T-helper 1 cell treated with Interleukin-12 subunit alpha and Interleukin-12 subunit beta and Interleukin-4 antibody, amounts not matched to agents 30 μg/mL and 1 μg/mL, for 36 hours (primary cell): Measurements from ENCODE around the gene CTSZ.
"Not testable (repeated sequence)": the region's sequence is repeated elsewhere in the genome, so short reads cannot be mapped to it uniquely, and the experiment has no call there.

Experiments
- H3K27ac Mint-ChIP-seq: one replicate; pipeline ENCODE4 v1.8.0; 2021; ENCODE audit warnings: mild to moderate bottlenecking, mixed read lengths
- H3K27me3 Mint-ChIP-seq: one replicate; pipeline ENCODE4 v1.8.0; 2021; ENCODE audit warnings: low read depth, mixed read lengths
- H3K36me3 Mint-ChIP-seq: one replicate; pipeline ENCODE4 v1.8.0; 2021; ENCODE audit warnings: low read depth, mixed read lengths
- H3K4me1 Mint-ChIP-seq: one replicate; pipeline ENCODE4 v1.8.0; 2021; ENCODE audit warnings: low read depth, mixed read lengths
- H3K4me3 Mint-ChIP-seq: one replicate; pipeline ENCODE4 v1.8.0; 2021; ENCODE audit warnings: mild to moderate bottlenecking, moderate library complexity, mixed read lengths
- H3K9me3 Mint-ChIP-seq: one replicate; pipeline ENCODE4 v1.8.0; 2021; ENCODE audit warnings: mixed read lengths

CTSZ gene

DNA sequence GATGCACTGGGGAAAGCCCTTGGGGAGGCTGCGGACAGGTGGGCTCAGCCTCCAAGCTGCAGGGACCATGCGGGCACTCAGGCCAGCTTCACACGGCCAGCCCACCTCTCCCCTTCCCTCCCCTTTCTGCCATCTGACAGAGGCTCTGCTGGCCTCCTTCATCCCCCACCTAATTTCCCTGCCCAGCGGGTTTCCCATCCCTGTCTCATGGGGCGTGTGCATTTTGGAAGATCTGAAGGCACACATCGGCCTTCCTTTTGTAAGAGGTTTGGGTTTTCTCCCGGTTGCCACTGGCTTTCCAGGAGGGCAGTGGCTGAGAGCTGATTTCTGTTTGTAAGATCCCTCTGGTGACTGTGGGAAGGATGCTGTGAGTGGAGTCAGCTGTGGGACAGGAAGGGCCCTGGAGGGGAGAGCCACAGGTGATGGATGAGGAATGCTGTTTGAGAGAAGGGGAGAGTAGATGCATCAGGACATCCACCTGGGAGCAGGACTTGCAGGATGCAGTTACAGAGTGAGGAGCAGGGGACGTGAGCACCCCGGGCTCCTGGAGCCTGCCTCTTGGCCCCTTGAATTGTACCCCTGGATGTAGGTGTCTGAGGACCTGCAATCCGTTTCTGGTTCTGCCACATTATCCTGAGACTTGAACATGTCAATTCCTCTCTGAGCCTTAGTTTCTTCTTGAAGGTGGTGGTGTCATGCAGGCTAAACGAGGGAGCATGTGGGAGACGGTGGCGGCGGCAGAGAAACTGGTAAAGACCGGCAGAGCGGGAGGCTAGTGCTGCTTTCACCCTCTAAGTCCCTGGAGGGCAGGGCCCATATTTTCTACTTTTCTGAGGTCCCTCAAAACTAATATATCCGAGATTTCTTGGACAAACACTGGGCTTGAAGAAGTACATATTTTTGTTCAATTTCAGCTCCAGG, 6.2 kb upstream of the CTSZ start:
- peaks cover 6% of the 10 kb centered on the region for H3K36me3 Mint-ChIP-seq
- peaks cover 44% of the 10 kb centered on the region for H3K4me1 Mint-ChIP-seq
- no peak overlapping the region for H3K4me3 Mint-ChIP-seq
- H3K9me3 Mint-ChIP-seq = no peaks in the 10 kb centered on the region
- H3K27me3 Mint-ChIP-seq = no peaks in the 10 kb centered on the region
- H3K27ac Mint-ChIP-seq = no peak overlapping the region

DNA sequence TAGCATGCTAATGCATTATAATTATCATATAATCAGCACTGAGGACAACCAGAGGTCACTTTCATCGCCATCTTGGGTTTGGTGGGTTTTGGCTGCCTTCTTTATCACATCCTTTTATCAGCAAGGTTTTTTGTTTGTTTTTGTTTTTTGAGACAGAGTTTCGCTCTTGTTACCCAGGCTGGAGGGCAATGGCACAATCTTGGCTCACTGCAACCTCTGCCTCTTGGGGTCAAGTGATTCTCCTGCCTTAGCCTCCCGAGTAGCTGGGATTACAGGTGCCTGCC, 4.8 kb upstream of the CTSZ start:
- H3K27me3 Mint-ChIP-seq, H3K9me3 Mint-ChIP-seq, H3K4me3 Mint-ChIP-seq, H3K36me3 Mint-ChIP-seq, H3K27ac Mint-ChIP-seq: not testable (repeated sequence)
- peaks cover 40% of the 10 kb centered on the region for H3K4me1 Mint-ChIP-seq

DNA sequence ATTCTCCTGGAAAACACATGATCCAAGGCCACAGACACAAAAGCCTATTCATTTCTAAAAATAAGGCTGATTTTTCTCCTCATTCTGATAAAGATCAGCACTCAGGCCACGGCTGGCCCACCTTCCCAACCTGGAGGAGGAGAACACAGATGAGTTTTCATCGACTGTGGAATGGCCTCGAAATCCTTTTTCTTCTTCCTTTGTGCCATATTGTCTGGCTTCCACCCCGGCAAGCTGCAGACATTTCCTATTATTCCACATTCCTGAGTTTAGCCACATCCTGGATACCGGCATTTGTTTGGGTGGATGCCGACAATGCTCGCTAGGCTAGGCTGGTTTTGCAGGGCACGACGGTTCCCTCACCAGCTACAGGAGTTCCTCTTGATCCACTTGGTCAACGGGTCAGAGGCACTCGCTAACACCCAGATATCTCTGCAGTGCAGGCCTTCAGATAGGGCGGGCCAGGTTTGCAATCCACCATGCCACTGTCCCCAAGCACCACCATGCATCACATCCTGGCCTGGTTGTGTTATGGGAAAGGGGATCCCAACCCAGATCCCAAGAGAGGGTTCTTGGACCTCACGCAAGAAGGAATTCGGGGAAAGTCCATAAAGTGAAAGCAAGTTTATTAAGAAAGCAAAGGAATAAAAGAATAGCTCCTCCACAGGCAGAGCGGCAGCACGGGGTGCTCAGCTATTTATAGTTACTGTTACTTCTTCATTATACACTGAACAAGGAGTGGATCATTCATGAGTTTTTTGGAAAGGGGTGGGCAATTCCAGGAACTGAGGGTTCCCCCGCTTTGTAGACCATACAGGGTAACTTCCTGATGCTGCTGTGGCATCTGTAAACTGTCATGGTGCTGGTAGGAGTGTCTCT, 4.2 kb upstream of the CTSZ start:
- peaks cover 6% of the 10 kb centered on the region for H3K36me3 Mint-ChIP-seq
- peak overlapping the region; percentile 1 for H3K27ac Mint-ChIP-seq
- peaks cover 35% of the 10 kb centered on the region for H3K4me1 Mint-ChIP-seq
- no peaks in the 10 kb centered on the region for H3K9me3 Mint-ChIP-seq
- H3K4me3 Mint-ChIP-seq = no peak overlapping the region
- H3K27me3 Mint-ChIP-seq = no peaks in the 10 kb centered on the region

DNA sequence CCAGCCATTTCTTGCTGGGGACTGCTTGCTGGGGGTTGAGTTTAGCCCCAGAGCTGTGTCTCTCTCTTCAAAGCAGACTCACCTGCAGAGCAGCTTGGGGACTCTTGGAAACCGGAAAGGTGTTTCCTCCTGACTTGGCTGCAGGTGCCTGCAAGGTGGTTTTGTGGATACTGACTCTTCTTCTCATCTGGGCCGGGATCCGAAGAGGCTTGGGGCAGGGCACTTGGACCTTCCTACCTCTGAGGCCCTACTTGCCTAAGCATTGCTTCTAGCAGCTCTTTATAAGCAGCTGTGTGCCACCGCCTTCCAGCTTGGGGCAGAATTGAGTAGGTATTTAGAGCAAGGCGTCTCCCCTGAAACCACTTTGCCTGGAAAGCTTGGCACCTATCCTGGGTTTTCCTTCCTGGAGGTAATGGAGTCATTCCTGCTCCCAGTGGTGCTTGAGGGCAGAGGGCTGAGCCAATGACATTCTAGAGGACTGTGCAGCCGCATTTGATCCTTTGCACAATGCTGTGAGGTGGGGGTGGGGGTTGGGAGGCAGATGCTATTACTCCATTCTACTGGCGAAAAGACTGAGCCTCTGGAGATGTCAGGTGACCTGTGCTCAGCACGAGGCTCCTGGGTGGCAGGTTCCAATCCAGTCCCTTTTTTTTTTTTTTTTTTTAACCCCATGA, 3.4 kb upstream of the CTSZ start:
- no peaks in the 10 kb centered on the region for H3K27me3 Mint-ChIP-seq
- no peaks in the 10 kb centered on the region for H3K9me3 Mint-ChIP-seq
- H3K36me3 Mint-ChIP-seq = peaks cover 6% of the 10 kb centered on the region
- peaks cover 35% of the 10 kb centered on the region for H3K4me1 Mint-ChIP-seq
- no peak overlapping the region for H3K27ac Mint-ChIP-seq
- H3K4me3 Mint-ChIP-seq = no peak overlapping the region

DNA sequence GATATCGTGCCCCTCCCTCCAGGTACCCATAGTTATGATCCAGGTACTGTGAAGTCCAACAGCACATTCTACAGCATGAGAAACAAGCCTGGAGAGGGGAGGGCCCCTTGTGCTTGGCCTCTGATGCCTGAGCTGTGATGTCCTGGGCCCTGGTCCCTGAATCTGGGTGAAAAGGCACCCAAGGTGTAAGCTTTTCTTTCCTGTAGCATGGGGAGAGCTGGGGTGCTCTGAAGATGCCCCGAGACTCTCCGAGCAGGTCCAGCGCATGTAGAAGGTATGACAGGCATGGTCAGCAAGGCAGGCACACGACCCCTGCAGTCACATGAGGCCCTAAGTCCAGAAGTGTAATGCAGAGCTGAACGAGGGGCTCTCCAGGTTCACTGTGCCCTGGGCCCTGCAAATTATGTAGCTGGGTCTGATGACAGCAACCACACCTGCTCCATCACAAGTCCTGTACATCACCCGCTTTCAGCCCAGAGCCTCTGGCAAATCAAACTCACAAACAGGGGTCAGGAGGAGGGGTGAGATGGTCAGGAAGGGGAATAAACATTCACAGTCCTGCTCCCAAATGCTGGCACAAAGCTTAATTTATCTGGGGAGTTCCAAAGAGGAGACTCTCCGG, 1.8 kb upstream of the CTSZ start:
- H3K4me1 Mint-ChIP-seq = peaks cover 38% of the 10 kb centered on the region
- H3K27me3 Mint-ChIP-seq = no peaks in the 10 kb centered on the region
- H3K27ac Mint-ChIP-seq = no peak overlapping the region
- no peaks in the 10 kb centered on the region for H3K9me3 Mint-ChIP-seq
- peaks cover 5% of the 10 kb centered on the region for H3K36me3 Mint-ChIP-seq
- H3K4me3 Mint-ChIP-seq = no peak overlapping the region

DNA sequence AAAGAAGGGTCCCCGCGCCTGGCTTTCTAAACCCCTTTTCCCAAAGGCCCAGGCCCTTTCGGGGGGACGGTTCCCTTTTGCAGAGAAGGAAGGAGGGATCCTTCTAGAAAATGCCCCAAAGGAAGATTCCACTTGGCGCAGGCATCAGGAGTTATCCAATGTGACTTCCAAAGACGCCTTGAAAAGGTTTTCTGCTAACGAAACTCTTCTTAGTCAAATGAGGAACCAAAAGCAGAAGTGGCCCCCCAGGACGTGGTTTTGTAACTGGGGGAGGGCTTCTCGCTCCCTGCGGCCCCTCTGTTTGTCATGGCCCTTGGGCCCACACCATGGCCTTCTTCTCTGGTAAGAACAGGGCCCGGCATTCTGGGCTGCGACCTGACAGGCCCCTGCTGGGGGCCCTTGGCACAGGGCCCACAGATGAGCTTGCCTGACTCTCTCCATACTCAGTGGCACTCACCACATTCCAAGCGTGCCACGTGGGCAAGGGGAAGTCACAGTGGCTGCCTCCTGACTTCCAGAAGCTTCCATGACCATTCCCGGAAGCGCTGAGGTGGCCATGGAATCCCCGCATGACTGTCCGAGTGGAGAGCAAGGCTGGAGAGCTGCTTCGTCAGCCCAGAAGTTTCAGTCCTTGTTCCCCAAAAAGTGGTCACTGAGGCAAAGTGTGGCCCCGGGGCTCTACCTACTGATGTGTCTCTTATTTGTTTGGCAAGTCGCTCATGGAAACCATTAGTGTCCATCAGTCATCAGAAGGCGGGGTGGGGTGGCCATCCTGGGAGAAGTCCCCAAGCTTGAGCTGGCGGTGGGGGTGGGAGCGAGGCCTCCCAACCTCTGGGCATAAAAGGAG, 834 bp upstream of the CTSZ start:
- H3K27ac Mint-ChIP-seq = peak overlapping the region; percentile 78
- H3K4me1 Mint-ChIP-seq = peaks cover 37% of the 10 kb centered on the region
- no peaks in the 10 kb centered on the region for H3K27me3 Mint-ChIP-seq
- peak overlapping the region; percentile 82 for H3K4me3 Mint-ChIP-seq
- peaks cover 8% of the 10 kb centered on the region for H3K36me3 Mint-ChIP-seq
- H3K9me3 Mint-ChIP-seq = no peaks in the 10 kb centered on the region

DNA sequence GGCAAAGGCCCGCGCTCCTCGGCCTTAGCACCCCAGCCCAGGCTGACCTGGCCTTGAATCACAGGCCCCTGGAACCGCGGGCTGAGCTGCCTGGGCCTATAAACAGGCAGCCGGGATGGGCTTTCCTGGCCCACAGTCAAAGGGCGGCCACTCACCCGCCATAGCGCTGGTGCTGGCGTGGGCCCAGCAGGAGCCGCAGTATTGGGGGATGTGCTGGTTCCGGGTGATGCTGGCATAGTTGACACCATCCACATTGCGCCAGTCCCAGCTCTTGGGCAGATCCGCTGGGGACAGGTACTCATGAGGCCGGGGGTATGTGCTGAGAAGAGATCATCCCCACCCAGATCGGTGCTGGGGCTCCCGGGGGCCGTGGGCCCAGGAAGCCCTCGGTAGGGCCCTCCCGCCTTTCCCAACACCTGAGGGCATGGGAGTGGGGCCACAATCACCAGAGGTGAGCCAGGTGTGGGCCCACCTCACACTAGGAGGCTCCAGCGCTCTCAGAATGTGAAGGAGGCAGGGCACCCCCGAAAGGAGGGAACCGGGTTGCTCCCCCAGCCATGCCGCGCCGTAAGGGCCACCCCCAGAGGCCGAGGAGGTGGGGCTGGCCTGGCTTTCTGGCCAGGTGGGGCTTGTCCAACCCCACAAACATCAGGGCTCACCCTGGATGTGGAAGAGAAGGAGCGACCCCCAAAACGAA, 739 bp downstream of the CTSZ start:
- Mint-ChIP-seq H3K4me3 (peak overlapping the region; percentile 77), H3K36me3 (peaks cover 16% of the 10 kb centered on the region), H3K27me3 (no peaks in the 10 kb centered on the region), H3K27ac (peak overlapping the region; percentile 52), H3K4me1 (peaks cover 29% of the 10 kb centered on the region), H3K9me3 (no peaks in the 10 kb centered on the region)

DNA sequence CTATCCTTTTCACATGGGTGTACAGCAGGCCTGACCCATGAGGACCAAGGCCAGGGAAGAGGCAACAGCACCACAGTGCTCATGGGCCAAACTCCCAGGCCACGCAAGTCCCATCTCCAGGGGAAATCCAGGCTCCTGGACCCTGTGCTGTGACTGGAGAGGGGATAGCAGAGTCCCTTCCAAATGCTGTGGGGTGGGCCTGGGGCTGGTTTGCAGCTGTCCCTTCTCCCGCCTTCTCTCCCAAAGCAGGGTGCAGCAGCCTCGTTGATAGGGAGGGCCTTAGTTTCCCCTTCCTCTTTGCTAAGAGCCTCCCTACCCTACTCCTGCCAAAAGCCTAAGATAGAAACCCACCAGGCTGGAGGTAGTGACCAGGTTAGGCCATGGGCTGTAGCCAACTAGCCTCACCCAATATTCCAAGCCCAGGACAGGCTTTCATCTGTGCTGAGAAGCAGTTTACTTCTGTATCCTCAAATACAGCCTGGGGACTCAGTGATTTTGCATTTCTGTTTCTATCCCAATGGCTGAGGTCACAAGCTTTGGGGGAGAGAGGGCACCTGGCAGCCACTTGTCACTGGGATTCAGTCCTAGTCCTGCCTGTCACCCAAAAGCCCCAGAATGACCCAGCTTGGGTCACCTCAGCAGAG, 1.4 kb downstream of the CTSZ start:
- H3K27ac Mint-ChIP-seq = peak overlapping the region; percentile 91
- H3K27me3 Mint-ChIP-seq = no peaks in the 10 kb centered on the region
- peaks cover 13% of the 10 kb centered on the region for H3K36me3 Mint-ChIP-seq
- peaks cover 26% of the 10 kb centered on the region for H3K4me1 Mint-ChIP-seq
- H3K4me3 Mint-ChIP-seq = peak overlapping the region; percentile 77
- no peaks in the 10 kb centered on the region for H3K9me3 Mint-ChIP-seq

DNA sequence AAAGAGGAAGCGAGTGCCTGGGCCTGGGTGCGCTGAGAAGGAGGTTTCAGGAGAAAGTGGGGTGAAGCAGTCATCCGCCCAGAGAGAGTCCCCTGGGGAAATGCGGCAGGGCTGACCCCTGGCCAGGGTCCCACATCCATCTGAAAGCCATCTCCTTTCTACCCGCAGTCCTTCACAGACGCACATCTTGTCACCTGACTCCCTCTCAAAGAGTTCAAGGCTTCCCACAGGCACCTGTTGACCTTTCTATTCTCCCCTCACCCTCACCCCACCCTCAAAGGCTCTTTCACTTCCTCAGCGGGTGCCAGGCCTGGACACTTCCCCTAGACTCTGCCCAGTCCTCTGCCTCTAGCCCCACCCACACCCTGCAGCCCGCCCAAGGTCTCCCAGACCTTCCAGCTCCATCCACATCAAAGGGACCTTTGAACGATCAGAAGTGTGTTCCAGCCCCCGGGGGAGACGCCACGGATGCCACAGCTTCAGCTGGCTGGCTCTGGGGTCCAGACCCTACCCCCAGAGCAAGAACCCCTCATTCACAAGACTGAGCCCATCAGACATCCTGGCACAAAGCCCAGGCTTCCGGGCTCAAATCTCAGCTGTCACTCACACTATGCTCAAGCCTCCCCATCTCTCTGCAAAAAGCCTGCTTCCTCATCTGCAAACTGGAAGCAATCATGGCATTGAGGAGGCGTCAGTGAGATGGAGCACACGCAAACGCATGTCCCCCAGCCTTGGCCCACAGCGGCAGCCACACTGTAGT, 2.1 kb downstream of the CTSZ start:
- Mint-ChIP-seq H3K4me1 (peaks cover 25% of the 10 kb centered on the region), H3K9me3 (no peaks in the 10 kb centered on the region), H3K36me3 (peaks cover 13% of the 10 kb centered on the region), H3K4me3 (peak overlapping the region; percentile 77), H3K27ac (peak overlapping the region; percentile 91), H3K27me3 (no peaks in the 10 kb centered on the region)

DNA sequence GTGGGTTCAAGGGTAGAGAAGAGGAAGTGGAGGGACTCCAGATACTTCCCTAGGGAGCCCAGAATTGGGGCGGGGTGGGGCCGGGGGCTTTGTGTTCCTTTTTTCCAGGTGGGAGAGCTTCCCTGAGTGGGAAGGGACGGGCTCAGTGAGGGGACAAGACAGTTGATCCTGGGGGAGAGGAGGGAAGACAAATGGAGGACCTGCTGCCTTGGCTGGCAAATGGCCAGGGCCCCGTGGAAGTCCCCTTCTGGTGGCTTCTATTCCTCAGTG, 2.6 kb downstream of the CTSZ start:
- peaks cover 25% of the 10 kb centered on the region for H3K4me1 Mint-ChIP-seq
- H3K36me3 Mint-ChIP-seq = peaks cover 13% of the 10 kb centered on the region
- H3K4me3 Mint-ChIP-seq = peak overlapping the region; percentile 77
- H3K27me3 Mint-ChIP-seq = no peaks in the 10 kb centered on the region
- peak overlapping the region; percentile 91 for H3K27ac Mint-ChIP-seq
- no peaks in the 10 kb centered on the region for H3K9me3 Mint-ChIP-seq

DNA sequence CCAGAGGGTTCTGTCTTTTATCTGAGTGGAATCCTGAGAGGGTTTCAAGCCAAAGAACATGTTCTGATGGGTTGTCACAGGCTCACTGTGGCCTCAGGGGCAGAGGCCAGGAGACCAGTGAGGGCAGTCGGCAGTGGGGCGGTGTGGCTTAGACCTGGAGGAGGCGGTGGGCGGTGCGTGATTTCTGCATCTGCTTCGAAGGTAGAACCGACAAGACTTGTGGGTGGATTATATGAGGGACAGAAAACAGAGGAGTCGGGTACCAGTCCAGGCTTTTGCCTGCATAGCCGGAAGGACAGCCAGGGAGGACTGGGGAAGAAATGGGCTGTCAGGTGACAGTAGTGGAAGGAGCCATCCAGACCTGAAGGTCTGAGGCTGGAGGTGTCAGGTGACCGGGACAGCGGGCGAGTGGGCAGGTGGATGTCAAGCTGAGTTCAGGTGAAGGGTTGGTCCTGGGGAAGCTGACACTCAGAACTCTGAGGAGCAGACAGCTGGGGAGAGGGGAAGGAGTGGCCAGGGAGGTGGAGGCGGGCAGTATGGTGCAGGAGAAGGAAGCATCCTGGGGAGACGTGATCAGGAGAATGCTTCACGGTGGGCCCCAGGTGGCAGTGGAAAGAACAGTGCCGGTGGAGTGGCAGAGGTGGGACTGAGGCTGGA, 3.1 kb downstream of the CTSZ start:
- H3K27me3 Mint-ChIP-seq = no peaks in the 10 kb centered on the region
- peak overlapping the region; percentile 77 for H3K4me3 Mint-ChIP-seq
- peak overlapping the region; percentile 91 for H3K27ac Mint-ChIP-seq
- peaks cover 13% of the 10 kb centered on the region for H3K36me3 Mint-ChIP-seq
- peaks cover 25% of the 10 kb centered on the region for H3K4me1 Mint-ChIP-seq
- no peaks in the 10 kb centered on the region for H3K9me3 Mint-ChIP-seq

DNA sequence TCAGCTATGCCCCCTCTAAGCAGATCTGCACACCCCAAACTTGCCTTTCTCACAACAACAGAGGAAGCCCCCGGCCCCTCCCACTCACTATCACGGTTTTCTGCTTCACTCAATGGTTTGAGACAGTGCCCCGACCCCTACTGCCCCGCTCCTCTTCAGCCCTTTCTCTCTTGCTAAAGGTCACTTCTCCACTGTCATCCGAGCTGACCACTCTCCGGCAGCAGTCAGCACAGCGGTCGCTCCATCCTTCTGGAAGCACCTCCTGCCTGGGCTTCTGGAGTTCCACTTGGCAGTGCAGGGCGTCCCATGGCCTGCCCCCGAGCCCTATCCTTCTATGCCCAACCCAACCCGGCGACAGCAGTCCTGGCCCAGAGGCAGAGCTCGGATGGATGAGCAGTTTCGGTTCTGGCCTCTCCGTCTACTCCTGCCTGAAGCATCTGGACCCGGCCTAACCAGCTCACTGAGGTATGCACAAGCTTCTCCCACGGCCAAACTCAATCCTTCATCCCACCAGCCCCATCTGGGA, 4.1 kb downstream of the CTSZ start:
- no peak overlapping the region for H3K27ac Mint-ChIP-seq
- H3K4me1 Mint-ChIP-seq = peaks cover 25% of the 10 kb centered on the region
- no peaks in the 10 kb centered on the region for H3K27me3 Mint-ChIP-seq
- no peak overlapping the region for H3K4me3 Mint-ChIP-seq
- H3K36me3 Mint-ChIP-seq = peaks cover 17% of the 10 kb centered on the region
- H3K9me3 Mint-ChIP-seq = no peaks in the 10 kb centered on the region
